ENCODE measurements around the gene RAB5B. TPM values are rescaled to one million over a fixed set of nuclear protein-coding genes. Genes with fewer than 3 reads are reported as not detected.
"Not testable (repeated sequence)": the region's sequence is repeated elsewhere in the genome, so short reads cannot be mapped to it uniquely, and the experiment has no call there.

RAB5B gene
- total and polyA plus RNA-seq, 12 donors = 35.3 to 137 (median 115) TPM

GRCh38 chr12:55995366-55995765 lies 21.5 kb downstream of the RAB5B start:
- no peak overlapping the region for H3K4me3 ChIP-seq
- TF ChIP-seq CTCF (IDR thresholded peaks at IDR 0.05) = no peak
- H3K9me3 ChIP-seq = no peaks in the 10 kb centered on the region
- H3K4me1 ChIP-seq = peaks cover 5 to 22% (median 11%) of the 10 kb centered on the region in 9 donors
- no peak overlapping the region for H3K27ac ChIP-seq
- DNase-seq (no peak), ATAC-seq (no peak)
- WGBS, 2 donors = 82 to 86% methylated on average over 8 of the region's 8 CpGs
- H3K36me3 ChIP-seq = peaks cover 0 to 64% (median 48%) of the 10 kb centered on the region in 9 donors
- no peaks in the 10 kb centered on the region for H3K27me3 ChIP-seq
- intact Hi-C loops (cut with DNase I) = loop anchor here in 3 of 10 donors (5.0 to 10.0 kb wide), 3 partner anchors 47 to 122 kb away; partner anchors contain the start of genes RPS26 (in 2 of the 3), PA2G4 (in 1 of the 3), RPL41 (in 1 of the 3) and ZC3H10 (in 1 of the 3)

- Histone ChIP-seq H3K36me3 (peaks cover 0 to 59% (median 39%) of the 10 kb centered on the region in 9 donors), H3K27me3 (no peaks in the 10 kb centered on the region), H3K9me3 (no peaks in the 10 kb centered on the region), H3K4me3 (peak overlapping the region; percentile 19 to 79 (median 66)), H3K4me1 (peaks cover 5 to 22% (median 11%) of the 10 kb centered on the region in 9 donors), H3K27ac (peak overlapping the region in 9 of 10 donors; percentile 62 to 93 (median 83))
- intact Hi-C loops (cut with DNase I) = loop anchor here in 4 of 10 donors (1.0 to 10.0 kb wide), 5 partner anchors 45 to 121 kb away; partner anchors contain the start of genes RPS26 (in 4 of the 4), PA2G4 (in 1 of the 4), RPL41 (in 1 of the 4) and ZC3H10 (in 1 of the 4)
- DNase-seq = peak in 1 of 2 donors; percentile 56
- WGBS, 2 donors = 25 to 28% methylated on average over 14 of the region's 14 CpGs
- peak; percentile 80 to 87 (median 82) for TF ChIP-seq CTCF (IDR thresholded peaks at IDR 0.05)
- peak; percentile 8 to 72 (median 42) for ATAC-seq
Observed at GRCh38 chr12:55996201-55996714, 22.4 kb downstream of the RAB5B start.

- intact Hi-C loops (cut with DNase I) = loop anchor here in 5 of 10 donors (1.0 to 10.0 kb wide), 5 partner anchors 44 to 120 kb away; partner anchors contain the start of genes RPS26 (in 5 of the 5), PA2G4 (in 1 of the 5), RPL41 (in 1 of the 5) and ZC3H10 (in 1 of the 5)
- ATAC-seq = peak; percentile 98 to 100 (median 99)
- H3K4me1 ChIP-seq = peaks cover 5 to 22% (median 11%) of the 10 kb centered on the region in 9 donors
- DNase-seq = peak; percentile 94 to 97
- WGBS, 2 donors = 1% methylated on average over 27 of the region's 27 CpGs
- no peaks in the 10 kb centered on the region for H3K27me3 ChIP-seq
- no peak for TF ChIP-seq CTCF (IDR thresholded peaks at IDR 0.05)
- peak within 1 kb of the TSS; percentile 19 to 79 (median 66) for H3K4me3 ChIP-seq
- H3K36me3 ChIP-seq = peaks cover 0 to 58% (median 33%) of the 10 kb centered on the region in 9 donors
- no peaks in the 10 kb centered on the region for H3K9me3 ChIP-seq
- H3K27ac ChIP-seq = peak within 1 kb of the TSS in 9 of 10 donors; percentile 62 to 93 (median 83)
Observed at GRCh38 chr12:55996715-55997534, 23.0 kb downstream of the RAB5B start, which contains the start of gene SUOX. TSS of gene SUOX (plus strand) at chr12:55997276. CDS start at chr12:56002222, 4,946 bp downstream.

GRCh38 chr12:55997535-55997859 lies 23.6 kb downstream of the RAB5B start:
- ATAC-seq = peak in 4 of 8 donors; percentile 2 to 24 (median 6)
- intact Hi-C loops (cut with DNase I) = loop anchor here in 4 of 10 donors (1.0 to 10.0 kb wide), 5 partner anchors 43 to 120 kb away; partner anchors contain the start of genes RPS26 (in 4 of the 4), PA2G4 (in 1 of the 4), RPL41 (in 1 of the 4) and ZC3H10 (in 1 of the 4)
- peak overlapping the region in 9 of 10 donors; percentile 62 to 93 (median 83) for H3K27ac ChIP-seq
- no peak for TF ChIP-seq CTCF (IDR thresholded peaks at IDR 0.05)
- no peaks in the 10 kb centered on the region for H3K27me3 ChIP-seq
- peaks cover 0 to 58% (median 30%) of the 10 kb centered on the region in 9 donors for H3K36me3 ChIP-seq
- H3K9me3 ChIP-seq = no peaks in the 10 kb centered on the region
- peaks cover 5 to 22% (median 11%) of the 10 kb centered on the region in 9 donors for H3K4me1 ChIP-seq
- H3K4me3 ChIP-seq = peak overlapping the region; percentile 19 to 79 (median 66)
- WGBS, 2 donors = 1 to 5% methylated on average over 5 of the region's 5 CpGs
- no peak for DNase-seq

- WGBS, 2 donors = 58 to 74% methylated on average over 5 to 6 of the region's 6 CpGs
- H3K4me1 ChIP-seq = peaks cover 5 to 22% (median 11%) of the 10 kb centered on the region in 9 donors
- intact Hi-C loops (cut with DNase I) = loop anchor here in 4 of 10 donors (2.0 to 10.0 kb wide), 4 partner anchors 33 to 118 kb away; partner anchors contain the start of genes RPS26 (in 2 of the 4), PA2G4 (in 1 of the 4), RPL41 (in 1 of the 4) and ZC3H10 (in 1 of the 4)
- not testable (repeated sequence) for H3K27ac ChIP-seq, ATAC-seq, H3K9me3 ChIP-seq, DNase-seq, H3K4me3 ChIP-seq, H3K27me3 ChIP-seq
- peaks cover 0 to 58% (median 23%) of the 10 kb centered on the region in 9 donors for H3K36me3 ChIP-seq
Observed at GRCh38 chr12:55999522-55999921, 25.6 kb downstream of the RAB5B start.

GRCh38 chr12:55999999-56000540 lies 26.2 kb downstream of the RAB5B start:
- ATAC-seq = not testable (repeated sequence)

More at GRCh38 chr12:55999999-56000540, 26.2 kb downstream of the RAB5B start:
- not testable (repeated sequence) for H3K4me3 ChIP-seq, H3K27ac ChIP-seq, H3K27me3 ChIP-seq, H3K9me3 ChIP-seq, DNase-seq
- Histone ChIP-seq H3K4me1 (peaks cover 5 to 22% (median 11%) of the 10 kb centered on the region in 9 donors), H3K36me3 (peaks cover 0 to 58% (median 17%) of the 10 kb centered on the region in 9 donors)
- WGBS, 2 donors = 97 to 98% methylated on average over 28 to 33 of the region's 33 CpGs
- intact Hi-C loops (cut with DNase I) = loop anchor here in 4 of 10 donors (2.0 to 10.0 kb wide), 4 partner anchors 33 to 117 kb away; partner anchors contain the start of genes RPS26 (in 2 of the 4), PA2G4 (in 1 of the 4), RPL41 (in 1 of the 4) and ZC3H10 (in 1 of the 4)
